Caki2 (cell line): ENCODE results near the gene G3BP1. TPM values are rescaled to one million over a fixed set of nuclear protein-coding genes. Genes with fewer than 3 reads are reported as not detected.
"Not testable (repeated sequence)": the region's sequence is repeated elsewhere in the genome, so short reads cannot be mapped to it uniquely, and the experiment has no call there.

Experiments used
- DNase-seq: peaks from one replicate; pipeline ENCODE4 v3.0.0-alpha.2; 2015; ENCODE audit warnings: low read depth
- in situ Hi-C: cut with HindIII; loops from 2 replicates; pipeline ENCODE4 v1.10.0; 2016; ENCODE audit warnings: low sequenced_read_pairs, low pct_unique_long_range_greater_than_20kb, mixed read lengths
- total RNA-seq: library from RNA; depleted of rRNA; stranded (reverse); fragments of >200 nt; shearing (Covaris generic); gene quantifications from 2 replicates; pipeline ENCODE4 v1.2.3, GENCODE V29; 2014; ENCODE audit warnings: low replicate concordance; rRNA removed

Gene G3BP1
- total RNA-seq, 1 experiment from 2014 or later = 91.9 TPM

- no peak for DNase-seq
- in situ Hi-C loops = no loop called here
These were observed 49.1 kb downstream of the G3BP1 start for GRCh38 chr5:151820903-151821302.

GRCh38 chr5:151822141-151822540, 50.4 kb downstream of the G3BP1 start:
- no peak for DNase-seq
- in situ Hi-C loops = no loop called here

- peak; percentile 35 for DNase-seq
- in situ Hi-C loops = no loop called here
These were observed 53.7 kb downstream of the G3BP1 start for GRCh38 chr5:151825445-151825844.

GRCh38 chr5:151829370-151829769, 57.6 kb downstream of the G3BP1 start:
- in situ Hi-C loops = no loop called here

GRCh38 chr5:151832843-151833242, 61.1 kb downstream of the G3BP1 start:
- in situ Hi-C loops, DNase-seq: not testable (repeated sequence)

More at GRCh38 chr5:151829370-151829769, 57.6 kb downstream of the G3BP1 start:
- DNase-seq = no peak

GRCh38 chr5:151846765-151847164, 75.0 kb downstream of the G3BP1 start:
- no peak for DNase-seq
- in situ Hi-C loops = no loop called here

GRCh38 chr5:151847871-151848270, 76.1 kb downstream of the G3BP1 start:
- in situ Hi-C loops = no loop called here
- DNase-seq = no peak

- in situ Hi-C loops = no loop called here
- no peak for DNase-seq
These were observed 83.9 kb downstream of the G3BP1 start for GRCh38 chr5:151855701-151856100.

- in situ Hi-C loops = no loop called here
- DNase-seq = no peak
These were observed 85.1 kb downstream of the G3BP1 start for GRCh38 chr5:151856861-151857260.

- DNase-seq, in situ Hi-C loops: not testable (repeated sequence)
These were observed 89.1 kb downstream of the G3BP1 start for GRCh38 chr5:151860867-151861266.

Other genes starting within 250 kb of the G3BP1 start
- 0.27 and 0.84 TPM in 2 replicates for gene FAT2, start 180.6 kb upstream of the G3BP1 start, total RNA-seq
- 111 and 136 TPM in 2 replicates for gene SPARC, start 85.0 kb upstream of the G3BP1 start, total RNA-seq
- gene ATOX1, start 13.3 kb upstream of the G3BP1 start, total RNA-seq = 19.8 and 39.4 TPM in 2 replicates
- not detected in 2 replicates for gene GLRA1, start 152.9 kb downstream of the G3BP1 start, total RNA-seq